Heart left ventricle (tissue), 16 donors: ENCODE data around the gene ALOXE3. TPM values are rescaled to one million over a fixed set of nuclear protein-coding genes. Genes with fewer than 3 reads are reported as not detected.

Source experiments
- ATAC-seq, 4 donors: fragments of 200-7000 bp; cut with Tn5 transposase; one replicate each; pipeline ENCODE4 v1.9.1; 2020 to 2022; ENCODE audit warnings: moderate library complexity in 4 of 4, mild to moderate bottlenecking in 3 of 4, moderate number of reproducible peaks in 1 of 4
- DNase-seq, 5 donors: peaks; one replicate each; pipeline ENCODE4 v3.0.0-alpha.2; 2020
- H3K27ac ChIP-seq, 12 donors: fragments of 200-600 bp; sonication (generic) in 4 of 12; one replicate each; pipeline versions ENCODE4 v1.5.0 to v1.8.0; 2016 to 2022; ENCODE audit warnings: mild to moderate bottlenecking in 2 of 12
- H3K27me3 ChIP-seq, 9 donors: fragments of 200-600 bp; sonication (generic) in 2 of 9; one replicate each; pipeline versions ENCODE4 v1.5.1 to v1.8.0; 2016 to 2022; ENCODE audit warnings: mild to moderate bottlenecking in 3 of 9
- H3K36me3 ChIP-seq, 9 donors: fragments of 200-600 bp; sonication (generic) in 2 of 9; one replicate each; pipeline versions ENCODE4 v1.5.0 to v1.8.0; 2018 to 2022; ENCODE audit warnings: mild to moderate bottlenecking in 2 of 9
- H3K4me1 ChIP-seq, 12 donors: fragments of 200-600 bp; sonication (generic) in 4 of 12; one replicate each; pipeline versions ENCODE4 v1.5.0 to v1.8.0; 2016 to 2022; ENCODE audit warnings: mild to moderate bottlenecking in 3 of 12
- H3K4me3 ChIP-seq, 12 donors: fragments of 200-600 bp; sonication (generic) in 4 of 12; one replicate each; pipeline versions ENCODE4 v1.5.0 to v1.8.0; 2017 to 2022; ENCODE audit warnings: mild to moderate bottlenecking in 9 of 12, moderate library complexity in 4 of 12
- H3K9me3 ChIP-seq, 12 donors: fragments of 200-600 bp; sonication (generic) in 4 of 12; one replicate each; pipeline versions ENCODE4 v1.5.0 to v1.8.0; 2016 to 2022; ENCODE audit warnings: mild to moderate bottlenecking in 1 of 12
- CTCF ChIP-seq, 12 donors: fragments of 200-600 bp; sonication (generic) in 4 of 12; IDR thresholded peaks; one replicate each; pipeline versions ENCODE4 v1.5.0 to v1.8.0; 2018 to 2022; ENCODE audit warnings: antibody characterized with exemption in 12 of 12, mild to moderate bottlenecking in 5 of 12
- POLR2A ChIP-seq, 2 donors: fragments of 450-650 bp; IDR thresholded peaks; one replicate each; pipeline ENCODE4 v1.6.1; 2017; ENCODE audit warnings: antibody characterized with exemption in 2 of 2, mild to moderate bottlenecking in 2 of 2, moderate library complexity in 2 of 2
- WGBS, 4 donors: extraction: QIAGEN DNeasy Blood & Tissue Kit in 2 of 4; methylation state at CpG; one replicate each; pipeline versions ENCODE4 v1.1.5 to v1.1.7; 2013 to 2018; 5-methylcytosine and 5-hydroxymethylcytosine counted together
- intact Hi-C, 10 donors: fragments of 100-400 bp; cut with DNase I; formaldehyde crosslinking; loops; one replicate each; pipeline versions ENCODE4 v1.11.1 to v1.14.2; 2022
- polyA plus RNA-seq, 2 donors: library from polyadenylated mRNA; stranded (reverse); fragments of 200-250 nt; gene quantifications; one replicate each; pipeline ENCODE4 v1.2.3, GENCODE V29; 2013
- total RNA-seq, 9 donors: library from RNA; depleted of rRNA in 2 of 9; stranded (reverse); fragments of >200 nt in 2 of 9; fragmentation: NEBNext Ultra II Directional in 3 of 9; extraction: Animal tissue kit (Norgen Biotek cat#: 25700) in 3 of 9; gene quantifications; one replicate each; pipeline versions ENCODE4 v1.1.0 to v1.2.4, GENCODE V29; 2016 to 2023
- donor health status: ischemic (EF 13 %, LVEDD 7.1; RV severe dilation, severe dysfunction).
- donor health status: healthy with polysubstance abuse.
- donor health status: DM: no; HTN: yes; CAD: no.
- donor health status: DM: no; HTN: no; CAD: no.
- donor health status: ischemic (EF 25% LVEDD 6.9; RV normal size, moderate dysfunction).
- donor health status: ischemic (EF 25% LVEDD 5.7; RV mildly dilated, moderate dysfunction).
- donor health status: healthy.
- donor health status: DM: yes; HTN: yes; CAD: no.
- donor health status: ischemic (EF 35%, LVEDD 5.7; RV mildly dilated, moderate dysfunction).
- donor health status: nonischemic (EF 11% LVEDD 7.7; RV severe dilation, severe dysfunction).
- donor health status: DM: yes; HTN: yes; CAD: no.
- donor health status: PGD.
- donor health status: ischemic (EF 29% LVEDD 5.4; RV normal size, mild dysfunction).
- donor health status: nonischemic (EF 23%, LVEDD 6.1; RV moderate dilation, normal function).

The ALOXE3 gene
- total and polyA plus RNA-seq, 11 donors = 0.12 TPM; not detected in 10

GRCh38 chr17:8163978-8164814 lies 45.9 kb upstream of the ALOXE3 start:
- peak overlapping the region; percentile 95 to 100 (median 100) for H3K27ac ChIP-seq
- ATAC-seq (peak; percentile 80 to 91 (median 82)), DNase-seq (peak; percentile 87 to 94 (median 90))
- peaks cover 0 to 26% (median 20%) of the 10 kb centered on the region in 9 donors for H3K36me3 ChIP-seq
- peaks cover 19 to 47% (median 37%) of the 10 kb centered on the region in 12 donors for H3K4me1 ChIP-seq
- TF ChIP-seq CTCF (IDR thresholded peaks at IDR 0.05) (no peak), POLR2A (IDR thresholded peaks at IDR 0.05) (peak in 1 of 2 donors; percentile 52)
- 14 to 23% (median 20%) methylated on average over 9 to 13 of the region's 13 CpGs for WGBS, 4 donors
- peak overlapping the region in 7 of 12 donors; percentile 16 to 99 (median 30) for H3K4me3 ChIP-seq
- H3K9me3 ChIP-seq = no peaks in the 10 kb centered on the region
- intact Hi-C loops = loop anchor here in 3 of 10 donors (5.0 kb wide), 1 partner anchor 42 kb away; the partner anchor contains the start of gene HES7 (in 3 of the 3)
- no peaks in the 10 kb centered on the region for H3K27me3 ChIP-seq

- H3K9me3 ChIP-seq = no peaks in the 10 kb centered on the region
- intact Hi-C loops = loop anchor here in 3 of 10 donors (1.0 to 5.0 kb wide), 2 partner anchors 25 to 41 kb away; partner anchors contain the start of gene HES7 (in 3 of the 3)
- peak in 3 of 4 donors; percentile 2 to 16 (median 4) for ATAC-seq
Measured at GRCh38 chr17:8162997-8163977, 45.0 kb upstream of the ALOXE3 start.

More at GRCh38 chr17:8162997-8163977, 45.0 kb upstream of the ALOXE3 start:
- peak in 3 of 5 donors; percentile 30 to 65 (median 44) for DNase-seq
- H3K27me3 ChIP-seq = no peaks in the 10 kb centered on the region
- 6 to 16% (median 9%) methylated on average over 20 to 55 of the region's 55 CpGs for WGBS, 4 donors
- no peak for TF ChIP-seq CTCF (IDR thresholded peaks at IDR 0.05)
- no peak for TF ChIP-seq POLR2A (IDR thresholded peaks at IDR 0.05)
- peaks cover 0 to 32% (median 22%) of the 10 kb centered on the region in 9 donors for H3K36me3 ChIP-seq
- peak overlapping the region; percentile 95 to 100 (median 100) for H3K27ac ChIP-seq
- H3K4me3 ChIP-seq = peak overlapping the region; percentile 82 to 100 (median 99)
- H3K4me1 ChIP-seq = peaks cover 20 to 56% (median 42%) of the 10 kb centered on the region in 12 donors
